K562 (cell line): ENCODE measurements around the gene LCP2.

Experiments
- CLOCK ChIP-seq: fragments of 250-450 bp; sonication (Bioruptor Pico); IDR thresholded peaks from 2 replicates; pipeline ENCODE4 v1.4.0; 2020; ENCODE audit warnings: mild to moderate bottlenecking, moderate library complexity, borderline replicate concordance
- KLF16 ChIP-seq: IDR thresholded peaks from 2 replicates; pipeline ENCODE4 v1.6.1; 2016; ENCODE audit warnings: antibody characterized with exemption
- NCOA1 ChIP-seq: fragments of 450-650 bp; IDR thresholded peaks from 2 replicates; pipeline ENCODE4 v1.6.1; 2016; ENCODE audit warnings: low read depth
- POLR2A ChIP-seq: fragments of 450-650 bp; conservative IDR thresholded peaks from 2 replicates; pipeline ENCODE4 v1.6.1; 2016
- POU5F1 ChIP-seq: fragments of 150-350 bp; IDR thresholded peaks from 2 replicates; pipeline ENCODE4 v1.6.1; 2014; ENCODE audit warnings: borderline replicate concordance, low read length, low read depth, mild to moderate bottlenecking; ENCODE audit not compliant: partially characterized antibody
- SP1 ChIP-seq: sonication (generic); formaldehyde crosslinking; IDR thresholded peaks from 2 replicates; pipeline ENCODE4 v1.8.1; 2022; ENCODE audit warnings: mild to moderate bottlenecking, missing genetic modification reagents
- SP2 ChIP-seq: IDR thresholded peaks from 2 replicates; pipeline ENCODE4 v1.6.1; 2011; ENCODE audit warnings: mild to moderate bottlenecking, low read depth, low read length, moderate library complexity; ENCODE audit not compliant: poor library complexity, severe bottlenecking; ENCODE audit errors: extremely low read depth
- ZNF324 ChIP-seq: fragments of 250-450 bp; sonication (Bioruptor Pico); IDR thresholded peaks from 2 replicates; pipeline ENCODE4 v1.4.0; 2020; ENCODE audit warnings: mild to moderate bottlenecking
- ZNF583 ChIP-seq: fragments of 250-450 bp; sonication (Bioruptor Pico); IDR thresholded peaks from 2 replicates; pipeline ENCODE4 v1.4.0; 2020

- TF ChIP-seq SP1 (CRISPR knock-in tag) (no peak), KLF16 (no peak), ZNF324 (CRISPR knock-in tag) (no peak), CLOCK (CRISPR knock-in tag) (no peak), ZNF583 (no peak), NCOA1 (no peak), SP2 (no peak), POU5F1 (no peak), POLR2A (no peak)
These were observed 44.7 kb downstream of the LCP2 start for GRCh38 chr5:170252720-170253350.
